IPS DF 19.7 (cell line): Measurements from ENCODE around the gene MRTFA.
"Not testable (repeated sequence)": the region's sequence is repeated elsewhere in the genome, so short reads cannot be mapped to it uniquely, and the experiment has no call there.

Experiments
- DNase-seq: peaks from one replicate; pipeline ENCODE4 v3.0.0-alpha.2; 2013; ENCODE audit warnings: low read depth, low spot score

MRTFA gene

GRCh38 chr22:40554023-40554422 is 82.5 kb downstream of the MRTFA start:
- DNase-seq: not testable (repeated sequence)

GRCh38 chr22:40553014-40553554 is 83.4 kb downstream of the MRTFA start:
- no peak for DNase-seq

GRCh38 chr22:40552070-40552469 is 84.4 kb downstream of the MRTFA start:
- DNase-seq: no peak

GRCh38 chr22:40547729-40548143 is 88.8 kb downstream of the MRTFA start:
- no peak for DNase-seq

GRCh38 chr22:40544758-40545157 is 91.8 kb downstream of the MRTFA start:
- no peak for DNase-seq

DNA sequence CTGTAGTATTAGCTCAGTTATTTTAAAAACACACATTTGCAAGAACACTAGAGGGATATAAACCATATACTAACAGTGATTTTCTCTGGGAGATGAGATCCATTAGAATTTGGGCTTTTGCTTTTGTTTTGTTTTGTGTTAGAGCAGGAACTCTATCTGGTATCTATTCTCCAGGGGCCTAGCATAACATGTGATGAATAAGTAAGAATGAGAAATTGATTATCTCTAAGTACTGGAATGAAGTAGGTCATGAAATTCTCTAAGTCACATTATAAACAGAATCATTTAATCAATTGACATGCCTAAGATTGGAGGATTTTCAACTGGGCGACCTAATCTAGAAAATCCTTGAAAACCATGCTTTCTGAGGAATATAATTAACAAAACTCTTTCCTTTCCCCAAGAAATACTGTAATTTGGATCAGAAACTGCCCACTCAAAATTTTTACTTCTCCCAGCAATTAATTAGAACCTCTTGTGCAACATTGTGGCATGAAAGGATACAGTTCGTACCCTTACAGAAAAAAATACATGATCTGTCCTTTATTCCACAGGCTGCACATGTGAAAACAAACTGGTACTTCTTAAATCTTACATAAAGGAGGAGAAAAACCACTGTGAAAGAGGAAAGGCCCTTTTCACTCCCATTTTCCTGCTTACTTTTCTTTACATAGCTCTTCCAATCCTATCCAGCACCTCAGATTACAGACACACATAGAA is 93.5 kb downstream of the MRTFA start:
- no peak for DNase-seq

GRCh38 chr22:40541300-40541699 is 95.2 kb downstream of the MRTFA start:
- DNase-seq: no peak

- no peak for DNase-seq
These were observed 96.3 kb downstream of the MRTFA start for GRCh38 chr22:40540265-40540664.

DNA sequence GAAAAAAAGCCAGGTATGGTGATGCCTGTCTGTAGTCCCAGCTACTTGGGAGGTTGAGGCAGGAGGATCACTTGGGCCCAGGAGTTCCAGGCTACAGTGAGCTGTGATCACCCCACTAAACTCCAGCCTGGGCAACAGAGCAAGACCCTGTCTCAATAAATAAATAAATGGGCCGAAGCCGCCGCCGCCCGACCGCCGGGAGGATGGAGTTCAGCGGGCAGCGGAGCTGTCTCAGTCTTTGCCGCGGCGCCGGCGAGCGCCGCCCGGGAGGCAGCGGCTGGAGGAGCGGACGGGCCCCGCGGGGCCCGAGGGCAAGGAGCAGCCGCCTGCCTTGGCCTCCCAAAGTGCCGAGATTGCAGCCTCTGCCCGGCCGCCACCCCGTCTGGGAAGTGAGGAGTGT is 100.4 kb downstream of the MRTFA start:
- DNase-seq: not testable (repeated sequence)

GRCh38 chr22:40535642-40536041 is 100.9 kb downstream of the MRTFA start:
- DNase-seq: no peak

- DNase-seq: no peak
These were observed 101.4 kb downstream of the MRTFA start for GRCh38 chr22:40535189-40535512.

- DNase-seq: no peak
These were observed 101.9 kb downstream of the MRTFA start for GRCh38 chr22:40534379-40535188.

DNA sequence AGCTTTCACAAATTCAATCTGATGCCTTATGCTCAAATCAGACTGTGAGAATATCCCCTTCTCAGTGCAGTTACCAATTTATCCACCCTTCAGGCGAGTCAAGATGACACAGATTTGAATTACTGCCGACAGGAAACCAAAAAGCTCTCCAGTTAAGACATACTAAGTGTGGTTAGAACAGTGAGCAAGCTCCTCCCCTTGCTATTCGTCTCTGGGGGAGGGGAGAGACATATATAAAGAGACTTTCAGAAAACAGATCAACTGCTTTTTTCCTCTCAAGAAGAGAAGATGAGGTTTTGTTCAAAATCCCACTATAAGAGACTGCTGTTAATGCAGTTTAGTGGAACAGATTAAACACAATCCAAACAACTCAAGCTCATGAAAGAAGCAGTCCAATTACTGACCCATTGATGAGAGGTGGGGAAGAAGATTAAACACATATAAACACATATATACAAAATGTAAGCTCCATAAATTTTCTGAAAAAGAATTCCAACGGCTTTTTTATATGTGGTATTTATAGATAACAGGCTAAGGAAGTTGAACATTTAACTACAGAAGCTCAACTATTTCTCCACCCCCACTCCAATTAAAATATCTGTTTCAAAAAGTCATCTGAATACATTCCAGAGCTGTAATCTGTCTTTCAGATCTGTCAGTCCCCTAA is 102.7 kb downstream of the MRTFA start:
- DNase-seq: no peak

DNA sequence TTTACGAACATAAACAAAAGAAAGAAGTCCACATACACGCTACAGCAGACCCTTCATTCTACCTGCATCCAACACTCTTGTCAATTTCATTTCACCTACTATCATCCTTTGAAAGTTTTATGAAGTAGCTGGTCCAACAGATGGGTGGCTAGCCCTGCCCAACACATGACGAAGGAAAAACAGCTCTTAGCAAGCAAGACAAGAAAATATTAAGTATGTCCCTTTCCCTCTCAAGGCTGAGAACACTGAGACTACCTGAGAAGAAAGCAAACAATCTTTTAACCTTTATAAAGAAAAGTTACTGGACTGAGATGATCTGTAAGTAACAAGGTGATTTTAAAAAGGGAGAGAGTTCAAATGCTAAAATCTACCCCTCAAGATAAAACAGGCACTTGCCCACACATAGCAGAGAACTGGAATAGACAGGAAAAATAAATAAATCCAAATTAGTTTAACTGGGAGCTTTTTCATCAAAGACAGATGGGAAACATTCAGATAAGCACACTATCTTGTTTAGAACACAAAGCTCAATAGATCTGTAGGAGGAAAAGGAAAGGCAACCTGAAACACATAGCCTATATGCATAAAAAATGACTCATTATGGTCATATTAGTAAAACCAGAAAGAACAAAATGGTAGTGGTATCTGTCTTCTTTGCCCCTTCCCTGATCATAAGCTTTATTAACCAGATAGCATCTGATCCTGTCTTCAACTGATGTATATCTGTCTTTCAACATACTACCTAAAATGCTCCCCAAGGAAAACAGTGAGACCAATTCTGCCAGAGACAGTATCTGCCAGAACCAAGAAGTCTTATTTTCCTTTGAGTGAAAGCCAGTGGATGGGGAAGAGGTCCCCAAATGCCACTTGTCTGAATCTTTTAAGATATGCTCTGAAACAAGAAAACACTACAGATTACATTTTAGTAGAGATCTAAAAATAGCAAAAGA is 104.3 kb downstream of the MRTFA start:
- no peak for DNase-seq

DNA sequence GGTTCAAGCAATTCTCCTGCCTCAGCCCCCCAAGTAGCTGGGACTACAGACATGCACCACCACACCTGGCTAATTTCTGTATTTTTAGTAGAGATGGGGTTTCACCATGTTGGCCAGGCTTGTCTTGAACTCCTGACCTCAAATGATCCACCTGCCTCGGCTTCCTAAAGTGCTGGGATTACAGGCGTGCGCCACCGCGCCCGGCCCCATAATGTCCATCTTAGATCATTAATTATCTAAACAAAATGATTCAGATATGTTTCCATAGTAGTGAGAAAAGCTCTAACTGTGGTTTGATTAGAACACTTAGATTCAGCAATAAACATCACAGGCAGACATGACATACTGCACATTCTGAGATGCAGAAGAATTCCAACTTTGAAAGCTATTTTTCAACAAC is 106.1 kb downstream of the MRTFA start:
- not testable (repeated sequence) for DNase-seq

DNA sequence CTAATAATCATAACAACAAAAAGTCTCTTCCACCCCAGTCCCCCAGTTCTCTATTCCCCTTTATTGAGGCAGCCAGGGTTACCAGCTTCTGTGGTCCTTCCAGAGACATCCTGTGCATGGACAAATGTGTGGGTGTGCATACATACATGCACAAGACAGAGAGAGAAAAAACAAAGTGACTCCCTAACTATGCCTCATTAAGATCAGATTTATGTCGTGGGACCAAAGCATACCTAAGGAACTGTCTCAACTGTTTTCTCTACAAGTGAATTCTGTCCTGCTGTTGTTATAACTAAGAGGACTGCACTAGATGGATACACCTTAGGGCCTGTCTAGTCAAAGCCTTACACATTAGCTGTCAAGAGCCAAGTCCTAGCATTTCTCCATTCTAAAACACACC is 106.7 kb downstream of the MRTFA start:
- DNase-seq: no peak

DNA sequence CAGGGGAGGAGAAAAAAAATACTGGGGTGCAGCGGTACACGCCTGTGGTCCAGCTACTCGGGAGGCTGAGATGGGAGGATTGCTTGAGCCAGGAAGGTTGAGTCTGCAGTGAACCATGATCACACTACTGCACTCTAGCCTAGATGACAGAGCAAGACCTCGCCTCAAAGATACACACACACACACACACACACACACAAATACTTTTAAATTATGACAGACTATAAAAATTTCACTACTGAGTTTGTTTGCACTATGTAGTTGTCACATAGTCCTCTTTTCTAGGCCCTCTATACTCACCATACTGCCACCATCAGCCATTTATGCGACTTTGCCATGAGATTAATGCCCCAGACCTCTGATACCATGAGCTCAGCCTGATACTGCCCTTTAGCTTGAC is 109.6 kb downstream of the MRTFA start:
- DNase-seq: no peak

DNA sequence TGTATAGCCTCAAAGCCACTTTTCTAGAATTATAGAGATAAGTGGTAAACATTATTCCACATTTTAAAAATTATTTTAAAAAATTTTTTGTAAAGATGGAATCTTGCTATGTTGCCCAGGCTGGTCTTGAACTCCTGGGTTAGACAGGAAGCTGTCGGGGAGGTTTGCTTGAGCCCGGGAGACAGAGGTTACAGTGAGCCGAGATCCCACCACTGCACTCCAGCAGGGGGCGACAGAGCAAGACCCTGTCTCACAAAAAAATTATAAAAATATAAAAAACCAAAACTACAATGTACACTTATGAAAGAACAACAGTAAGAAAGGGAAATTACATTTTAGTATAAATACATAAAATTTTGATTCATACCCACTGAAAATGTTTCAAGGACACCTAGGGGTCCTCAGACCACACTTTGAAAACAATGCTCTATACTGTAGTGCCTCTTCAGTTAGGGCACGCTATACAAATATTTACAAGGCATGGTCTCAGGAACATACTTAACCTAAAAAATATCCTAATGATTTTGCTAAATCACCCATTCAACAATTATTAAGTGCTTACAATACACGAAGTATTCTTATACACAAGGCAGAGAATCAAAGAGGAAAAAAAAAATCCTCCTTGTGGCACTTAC is 111.2 kb downstream of the MRTFA start:
- no peak for DNase-seq

DNA sequence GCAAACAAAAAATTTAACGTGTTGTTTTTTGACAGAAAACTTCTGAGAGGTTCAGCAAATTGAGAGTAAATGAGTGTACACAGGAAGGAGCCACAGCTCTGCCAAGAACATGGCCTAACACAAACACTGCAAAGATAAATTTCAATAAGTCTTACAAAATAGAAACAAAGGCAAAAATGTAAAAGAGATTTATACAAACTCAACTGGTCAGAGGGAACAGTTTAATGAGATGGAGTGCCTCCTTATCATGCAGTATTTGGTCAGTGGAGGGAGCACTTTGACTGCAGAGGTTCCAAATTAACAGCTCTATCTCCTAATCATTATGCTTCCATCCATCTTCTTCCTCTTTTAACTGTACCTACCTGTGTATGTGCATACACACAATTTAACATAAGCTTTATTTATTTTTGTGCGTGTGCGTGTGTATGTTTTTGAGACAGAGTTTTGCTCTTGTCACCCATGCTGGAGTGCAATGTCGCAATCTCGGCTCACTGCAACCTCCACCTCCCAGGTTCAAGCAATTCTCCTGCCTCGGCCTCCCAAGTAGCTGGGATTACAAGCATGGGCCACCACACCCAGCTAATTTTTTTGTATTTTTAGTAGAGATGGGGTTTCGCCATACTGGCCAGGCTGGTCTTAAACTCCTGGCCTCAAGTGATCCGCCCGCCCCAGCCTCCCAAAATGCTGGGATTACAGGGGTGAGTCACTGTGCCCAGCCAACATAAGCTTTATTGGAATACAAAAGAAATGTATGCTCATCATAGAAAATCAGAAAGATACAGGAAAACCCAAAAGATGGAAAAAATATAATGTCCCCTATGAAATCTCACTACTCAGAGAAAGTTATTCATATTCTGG is 111.9 kb downstream of the MRTFA start:
- DNase-seq: no peak

GRCh38 chr22:40522141-40522540 is 114.4 kb downstream of the MRTFA start:
- DNase-seq: no peak
